ENCODE measurements around the gene RAD23B. TPM values are rescaled to one million over a fixed set of nuclear protein-coding genes. Genes with fewer than 3 reads are reported as not detected.

The RAD23B gene
- total RNA-seq, 1 donor from 2014 or later = 205 TPM

GRCh38 chr9:107279086-107279485 lies 4.0 kb upstream of the RAD23B start:
- Histone ChIP-seq H3K9ac (ENCODE audit: low read length) (no peak overlapping the region), H3K4me3 (ENCODE audit: insufficient read depth, low read depth, low read length) (no peak overlapping the region), H4K20me1 (ENCODE audit: insufficient read depth, low read length) (peaks cover 4% of the 10 kb centered on the region), H3K4me2 (ENCODE audit: low read length) (no peak overlapping the region), H3K36me3 (ENCODE audit: insufficient read depth, low read length) (no peaks in the 10 kb centered on the region), H2AFZ (ENCODE audit: low read depth, low read length) (no peak overlapping the region), H3K27me3 (ENCODE audit: insufficient read depth, low read length) (no peaks in the 10 kb centered on the region), H3K79me2 (ENCODE audit: insufficient read depth, low read length) (peaks cover 10% of the 10 kb centered on the region), H3K9me3 (ENCODE audit: insufficient read depth, low read depth, low read length) (no peaks in the 10 kb centered on the region), H3K4me1 (ENCODE audit: insufficient read depth, low read length) (peaks cover 17% of the 10 kb centered on the region), H3K27ac (ENCODE audit: low read depth, low read length) (no peak overlapping the region)
- H3K36me3 Mint-ChIP-seq (ENCODE audit: low read depth, unreplicated experiment) = peaks cover 2% of the 10 kb centered on the region
- H3K27me3 Mint-ChIP-seq (ENCODE audit: low read depth, unreplicated experiment) = no peaks in the 10 kb centered on the region
- DNase-seq (ENCODE audit: low read depth) (no peak), FAIRE-seq (no peak)
- peaks cover 37% of the 10 kb centered on the region for H3K4me1 Mint-ChIP-seq (ENCODE audit: low read depth, unreplicated experiment)
- H3K4me3 Mint-ChIP-seq (ENCODE audit: unreplicated experiment) = no peak overlapping the region
- no peaks in the 10 kb centered on the region for H3K9me3 Mint-ChIP-seq (ENCODE audit: unreplicated experiment)
- TF ChIP-seq CTCF (IDR thresholded peaks at IDR 0.05; ENCODE audit: insufficient read depth, low read depth, low read length) (no peak), EZH2 (IDR thresholded peaks at IDR 0.05; ENCODE audit: insufficient read depth, low read length) (no peak)
- no peak overlapping the region for H3K27ac Mint-ChIP-seq (ENCODE audit: unreplicated experiment)

- H3K27ac ChIP-seq (ENCODE audit: low read depth, low read length) = no peak overlapping the region
- Mint-ChIP-seq H3K4me3 (ENCODE audit: unreplicated experiment) (peak overlapping the region; percentile 1), H3K4me1 (ENCODE audit: low read depth, unreplicated experiment) (peaks cover 22% of the 10 kb centered on the region)
These were observed 2.5 kb upstream of the RAD23B start for GRCh38 chr9:107280543-107280942.

More at GRCh38 chr9:107280543-107280942, 2.5 kb upstream of the RAD23B start:
- Mint-ChIP-seq H3K36me3 (ENCODE audit: low read depth, unreplicated experiment) (peaks cover 5% of the 10 kb centered on the region), H3K27me3 (ENCODE audit: low read depth, unreplicated experiment) (no peaks in the 10 kb centered on the region), H3K9me3 (ENCODE audit: unreplicated experiment) (no peaks in the 10 kb centered on the region), H3K27ac (ENCODE audit: unreplicated experiment) (peak overlapping the region; percentile 17)
- H3K4me3 ChIP-seq (ENCODE audit: insufficient read depth, low read depth, low read length) = no peak overlapping the region
- H3K4me1 ChIP-seq (ENCODE audit: insufficient read depth, low read length) = peaks cover 5% of the 10 kb centered on the region
- H3K36me3 ChIP-seq (ENCODE audit: insufficient read depth, low read length) = no peaks in the 10 kb centered on the region
- DNase-seq (ENCODE audit: low read depth) (no peak), FAIRE-seq (no peak)
- no peak overlapping the region for H3K9ac ChIP-seq (ENCODE audit: low read length)
- no peak for TF ChIP-seq EZH2 (IDR thresholded peaks at IDR 0.05; ENCODE audit: insufficient read depth, low read length)
- TF ChIP-seq CTCF (IDR thresholded peaks at IDR 0.05; ENCODE audit: insufficient read depth, low read depth, low read length) = no peak
- no peaks in the 10 kb centered on the region for H3K27me3 ChIP-seq (ENCODE audit: insufficient read depth, low read length)
- no peak overlapping the region for H3K4me2 ChIP-seq (ENCODE audit: low read length)
- no peaks in the 10 kb centered on the region for H3K9me3 ChIP-seq (ENCODE audit: insufficient read depth, low read depth, low read length)
- peaks cover 25% of the 10 kb centered on the region for H3K79me2 ChIP-seq (ENCODE audit: insufficient read depth, low read length)
- H2AFZ ChIP-seq (ENCODE audit: low read depth, low read length) = no peak overlapping the region
- H4K20me1 ChIP-seq (ENCODE audit: insufficient read depth, low read length) = peaks cover 19% of the 10 kb centered on the region
